KOPT-K1 (cell line): ENCODE data around the gene S100PBP.

Experiments used
- H3K27ac ChIP-seq: fragments of 200-600 bp; sonication (generic); 2 replicates; pipeline ENCODE4 v1.5.1; 2016; ENCODE audit warnings: antibody characterized with exemption, mild to moderate bottlenecking, low read depth, low read length; ENCODE audit not compliant: poor library complexity, severe bottlenecking
- H3K36me3 ChIP-seq: fragments of 200-600 bp; sonication (generic); 2 replicates; pipeline ENCODE4 v1.5.1; 2017; ENCODE audit warnings: antibody characterized with exemption, mild to moderate bottlenecking, low read length, moderate library complexity; ENCODE audit not compliant: insufficient read depth
- H3K9me3 ChIP-seq: fragments of 200-600 bp; sonication (generic); 2 replicates; pipeline ENCODE4 v1.5.1; 2017; ENCODE audit warnings: antibody characterized with exemption, low read length, mild to moderate bottlenecking; ENCODE audit not compliant: insufficient read depth, poor library complexity, severe bottlenecking

S100PBP gene

GRCh38 chr1:32817159-32817814 is at the start of gene S100PBP, which contains the start of gene YARS1:
Gene S100PBP (plus strand): TSS chr1:32817653. CDS start chr1:32826100, 8,447 bp downstream.
Gene YARS1 (minus strand): TSS chr1:32817358. CDS start chr1:32817244, 114 bp downstream.
- Histone ChIP-seq H3K9me3 (no peaks in the 10 kb centered on the region), H3K27ac (peak within 1 kb of the TSS; percentile 99), H3K36me3 (peaks cover 29% of the 10 kb centered on the region)

GRCh38 chr1:32768110-32768850 is 49.2 kb upstream of the S100PBP start:
- H3K36me3 ChIP-seq: peaks cover 2% of the 10 kb centered on the region; the same call in 1 of the 2 replicates
- H3K27ac ChIP-seq: no peak overlapping the region
- H3K9me3 ChIP-seq: no peaks in the 10 kb centered on the region

GRCh38 chr1:32769524-32770220 is 47.8 kb upstream of the S100PBP start:
- H3K27ac ChIP-seq: no peak overlapping the region

GRCh38 chr1:32770221-32770731 is 47.2 kb upstream of the S100PBP start:
- no peak overlapping the region for H3K27ac ChIP-seq
- peaks cover 21% of the 10 kb centered on the region for H3K36me3 ChIP-seq
- no peaks in the 10 kb centered on the region for H3K9me3 ChIP-seq

More at GRCh38 chr1:32769524-32770220, 47.8 kb upstream of the S100PBP start:
- peaks cover 15% of the 10 kb centered on the region; the same call in 1 of the 2 replicates for H3K36me3 ChIP-seq
- H3K9me3 ChIP-seq: no peaks in the 10 kb centered on the region

GRCh38 chr1:32770741-32771548 is 46.5 kb upstream of the S100PBP start:
- Histone ChIP-seq H3K36me3 (peaks cover 28% of the 10 kb centered on the region), H3K9me3 (no peaks in the 10 kb centered on the region), H3K27ac (no peak overlapping the region)

GRCh38 chr1:32771561-32772280 is 45.7 kb upstream of the S100PBP start:
- Histone ChIP-seq H3K9me3 (no peaks in the 10 kb centered on the region), H3K36me3 (peaks cover 35% of the 10 kb centered on the region), H3K27ac (no peak overlapping the region)

- Histone ChIP-seq H3K9me3 (no peaks in the 10 kb centered on the region), H3K27ac (no peak overlapping the region), H3K36me3 (peaks cover 42% of the 10 kb centered on the region)
Observed at GRCh38 chr1:32772281-32773017, 45.0 kb upstream of the S100PBP start.

GRCh38 chr1:32773018-32773763 is 44.3 kb upstream of the S100PBP start:
- Histone ChIP-seq H3K27ac (no peak overlapping the region), H3K36me3 (peaks cover 50% of the 10 kb centered on the region), H3K9me3 (no peaks in the 10 kb centered on the region)

GRCh38 chr1:32773764-32774463 is 43.5 kb upstream of the S100PBP start:
- H3K27ac ChIP-seq: no peak overlapping the region
- no peaks in the 10 kb centered on the region for H3K9me3 ChIP-seq
- H3K36me3 ChIP-seq: peaks cover 55% of the 10 kb centered on the region

- Histone ChIP-seq H3K27ac (no peak overlapping the region), H3K9me3 (no peaks in the 10 kb centered on the region), H3K36me3 (peaks cover 60% of the 10 kb centered on the region)
Observed at GRCh38 chr1:32774464-32774808, 43.0 kb upstream of the S100PBP start.

- Histone ChIP-seq H3K9me3 (no peaks in the 10 kb centered on the region), H3K27ac (no peak overlapping the region), H3K36me3 (peaks cover 66% of the 10 kb centered on the region)
Observed at GRCh38 chr1:32774950-32775634, 42.4 kb upstream of the S100PBP start.
